Measurements from ENCODE around the gene HAO2.
"Not testable (repeated sequence)": the region's sequence is repeated elsewhere in the genome, so short reads cannot be mapped to it uniquely, and the experiment has no call there.

The HAO2 gene

DNA sequence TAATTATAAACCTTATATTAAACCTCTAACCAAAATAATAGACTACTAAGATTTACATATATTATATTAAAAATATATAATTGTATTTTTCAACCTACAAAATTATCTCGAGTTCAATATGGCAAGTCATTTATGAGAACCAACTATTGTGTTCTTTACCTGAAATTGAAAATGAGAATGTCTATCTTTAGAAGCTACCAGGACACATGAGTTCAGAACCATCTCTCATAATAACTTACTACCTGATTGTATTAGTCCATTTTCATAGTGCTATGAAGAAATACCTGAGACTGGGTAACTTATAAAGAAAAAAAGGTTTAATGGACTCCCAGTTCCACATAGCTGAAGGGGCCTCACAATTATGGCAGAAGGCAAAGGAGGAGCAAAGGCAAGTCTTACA is 6.8 kb downstream of the HAO2 start:
- no peak overlapping the region for H3K27ac ChIP-seq
- DNase-seq (ENCODE audit: low read depth, low spot score) = no peak

DNA sequence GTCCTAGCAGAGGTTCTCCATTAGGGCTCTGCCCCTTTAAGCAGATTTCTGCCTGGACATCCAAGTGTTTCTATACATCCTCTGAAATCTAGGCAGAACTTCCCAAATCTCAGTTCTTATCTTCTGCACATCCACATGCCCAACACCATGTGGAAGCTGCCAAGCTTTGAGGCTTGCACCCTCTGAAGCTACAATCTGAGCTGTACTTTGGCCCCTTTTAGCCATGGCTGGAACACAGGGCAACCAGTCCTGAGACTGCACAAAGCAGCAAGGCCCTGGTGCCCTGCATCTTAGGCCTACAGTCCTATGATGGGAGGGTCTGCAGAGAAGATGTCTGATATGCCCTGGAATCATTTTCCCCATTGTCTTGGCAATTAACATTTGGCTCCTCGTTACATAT is 8.0 kb downstream of the HAO2 start:
- H3K27ac ChIP-seq = no peak overlapping the region
- no peak for DNase-seq (ENCODE audit: low read depth, low spot score)

DNA sequence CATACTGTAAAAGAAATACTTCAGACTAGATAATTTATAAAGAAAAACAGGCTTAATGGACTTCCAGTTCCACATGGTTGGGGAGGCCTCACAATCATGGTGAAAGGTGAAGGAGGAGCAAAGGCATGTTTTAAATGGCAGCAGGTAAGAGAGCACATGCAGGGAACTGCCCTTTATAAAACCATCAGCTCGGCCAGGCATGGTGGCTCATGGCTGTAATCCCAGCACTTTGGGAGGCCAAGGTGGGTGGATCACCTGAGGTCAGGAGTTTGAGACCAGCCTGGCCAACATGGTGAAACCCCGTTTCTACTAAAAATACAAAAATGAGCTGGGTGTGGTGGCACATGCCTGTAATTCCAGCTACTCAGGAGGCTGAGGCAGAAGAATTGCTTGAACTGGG is 9.0 kb downstream of the HAO2 start:
- DNase-seq (ENCODE audit: low read depth, low spot score) = not testable (repeated sequence)

DNA sequence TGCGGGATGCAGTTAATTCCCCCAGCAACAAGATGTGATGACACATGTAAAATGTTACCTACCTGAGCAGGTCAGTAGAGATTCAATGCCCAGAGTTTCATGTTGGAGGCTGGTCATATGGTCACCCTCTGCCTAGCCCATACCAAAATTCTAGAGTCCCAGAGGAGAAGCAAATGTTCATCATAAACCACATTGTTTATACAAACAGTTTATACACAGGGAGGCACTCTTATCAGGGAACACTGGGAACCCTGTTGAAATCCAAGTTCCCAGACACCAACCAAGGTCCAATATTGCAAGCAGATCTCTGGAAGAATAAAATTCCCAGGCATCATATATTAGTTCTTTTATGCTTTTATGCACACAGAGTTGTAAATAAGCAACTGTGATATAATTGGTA is 10.5 kb downstream of the HAO2 start:
- H3K27ac ChIP-seq = no peak overlapping the region
- DNase-seq (ENCODE audit: low read depth, low spot score) = no peak

More for the DNA sequence above, 9.0 kb downstream of the HAO2 start:
- not testable (repeated sequence) for H3K27ac ChIP-seq

DNA sequence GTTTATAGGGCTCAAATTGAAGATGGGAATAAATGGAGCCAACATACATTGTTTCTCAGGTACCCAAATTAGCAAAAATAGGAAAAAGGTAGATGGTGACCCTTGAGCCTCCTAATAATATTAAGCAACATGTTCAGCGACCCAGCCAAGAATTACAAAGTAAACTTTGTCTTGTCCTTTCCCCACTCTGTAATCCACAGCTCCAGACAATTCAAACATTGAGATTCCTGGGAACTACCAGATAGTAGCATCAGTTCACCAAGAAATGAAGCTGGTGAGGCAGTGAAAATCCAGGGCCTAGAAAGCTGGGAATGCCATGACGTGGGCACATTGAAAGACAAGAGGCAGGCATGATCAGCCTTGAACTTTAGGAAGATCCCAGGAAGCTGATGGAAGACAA is 11.7 kb downstream of the HAO2 start:
- no peak overlapping the region for H3K27ac ChIP-seq
- DNase-seq (ENCODE audit: low read depth, low spot score) = no peak

DNA sequence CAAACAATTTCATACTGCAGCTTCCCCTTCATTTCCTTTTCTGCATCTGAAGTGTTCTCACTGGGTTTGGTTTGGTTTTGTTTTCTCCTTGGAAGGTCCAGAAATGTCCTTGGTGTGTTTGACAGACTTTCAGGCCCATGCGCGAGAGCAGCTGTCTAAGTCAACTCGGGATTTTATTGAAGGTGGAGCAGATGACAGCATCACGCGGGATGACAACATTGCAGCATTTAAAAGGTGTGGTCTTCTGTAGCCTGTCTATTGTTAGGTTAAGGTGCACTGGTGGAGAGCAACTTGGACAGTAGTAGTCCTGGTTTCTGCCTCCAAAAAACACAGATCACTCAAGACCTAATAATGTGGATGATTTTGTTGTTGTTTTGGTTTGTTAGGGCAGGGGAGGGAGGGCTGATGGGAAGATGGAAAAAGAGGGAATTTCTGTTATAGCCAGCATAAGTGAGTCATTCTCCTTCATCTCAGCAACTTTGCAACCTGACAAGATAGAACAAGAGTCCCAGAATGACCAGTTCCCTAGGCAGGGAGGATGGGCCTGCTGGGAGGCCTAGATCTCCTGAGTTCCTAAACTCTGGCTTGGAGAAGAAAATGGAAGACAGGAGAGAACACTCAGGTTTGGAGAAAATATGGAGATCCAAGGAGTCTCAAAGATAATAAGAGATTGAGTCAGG is 12.5 kb downstream of the HAO2 start:
- DNase-seq (ENCODE audit: low read depth, low spot score) = no peak

DNA sequence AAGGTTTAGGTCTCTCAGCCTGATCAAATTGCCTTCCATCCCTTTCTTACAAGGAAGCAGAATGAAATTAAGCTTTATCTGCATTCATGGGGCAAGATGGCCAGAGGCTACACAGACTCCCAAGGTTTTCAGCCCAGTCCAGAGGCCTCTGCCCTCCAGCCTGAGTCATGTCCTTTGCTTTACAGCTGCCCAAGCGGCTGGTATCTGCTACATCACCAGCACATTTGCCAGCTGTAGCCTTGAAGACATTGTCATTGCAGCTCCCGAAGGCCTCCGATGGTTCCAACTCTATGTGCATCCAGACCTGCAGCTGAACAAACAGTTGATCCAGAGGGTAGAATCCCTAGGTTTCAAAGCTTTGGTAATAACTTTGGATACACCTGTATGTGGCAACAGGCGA is 16.0 kb downstream of the HAO2 start:
- DNase-seq (ENCODE audit: low read depth, low spot score) = no peak

More for the DNA sequence above, 12.5 kb downstream of the HAO2 start:
- H3K27ac ChIP-seq = no peak overlapping the region

DNA sequence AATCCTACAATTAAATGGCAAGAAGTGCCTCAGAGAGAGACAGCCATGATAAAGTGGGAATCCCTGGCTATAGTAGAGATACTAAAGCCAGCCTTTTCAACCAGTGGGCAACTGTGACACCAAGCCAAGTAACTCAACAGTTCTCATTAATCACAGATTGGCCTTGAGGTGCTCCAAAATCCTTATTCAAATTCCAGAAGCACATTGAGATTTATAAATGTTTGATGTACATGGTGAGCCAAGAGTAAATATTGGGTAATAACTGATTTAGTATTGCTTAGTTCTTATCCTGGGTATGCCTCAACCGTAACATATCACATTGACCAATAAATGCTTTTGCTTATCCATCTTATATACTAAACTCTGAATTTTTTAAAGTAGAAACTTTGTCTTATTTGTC is 17.1 kb downstream of the HAO2 start:
- no peak for DNase-seq (ENCODE audit: low read depth, low spot score)
- no peak overlapping the region for H3K27ac ChIP-seq

More for the DNA sequence above, 16.0 kb downstream of the HAO2 start:
- no peak overlapping the region for H3K27ac ChIP-seq

DNA sequence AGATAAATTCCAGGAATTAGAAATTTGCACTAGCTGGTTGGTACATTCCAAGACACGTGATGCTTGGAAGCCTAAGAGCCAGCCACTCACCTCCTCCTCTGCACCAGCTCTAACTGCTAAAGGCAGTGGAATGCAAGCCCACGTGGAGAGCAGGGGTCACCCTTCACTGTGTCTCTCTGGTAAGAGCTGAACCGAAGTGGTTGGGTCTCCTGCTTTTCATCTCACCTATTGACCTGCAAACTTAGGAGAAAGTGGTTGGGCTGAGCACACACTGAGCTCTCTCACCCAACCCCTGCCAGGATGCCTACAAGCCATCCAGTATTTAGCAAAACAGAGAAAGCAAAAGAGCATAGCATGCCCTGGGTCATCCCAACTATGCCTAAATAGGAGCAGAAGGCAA is 19.3 kb downstream of the HAO2 start:
- H3K27ac ChIP-seq = no peak overlapping the region
- no peak for DNase-seq (ENCODE audit: low read depth, low spot score)

DNA sequence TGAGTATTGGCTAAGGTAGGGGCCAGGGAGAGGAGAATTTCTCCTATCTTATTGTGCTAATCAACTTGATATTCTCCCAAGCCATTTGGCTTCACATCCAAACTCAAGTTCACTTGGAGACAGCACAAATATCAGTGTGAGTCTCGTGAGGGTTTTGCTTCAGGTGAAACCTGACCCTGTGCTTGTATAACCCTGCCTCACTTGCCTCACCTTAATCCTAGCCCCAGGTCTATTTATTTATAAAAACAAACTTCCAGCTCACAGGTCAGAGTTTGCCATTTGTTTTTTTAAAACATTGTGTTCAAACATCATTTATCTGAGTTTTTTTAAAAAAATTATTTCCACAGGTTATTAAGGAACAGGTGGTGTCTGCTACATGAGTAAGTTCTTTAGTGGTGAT is 19.9 kb downstream of the HAO2 start:
- no peak for DNase-seq (ENCODE audit: low read depth, low spot score)
- no peak overlapping the region for H3K27ac ChIP-seq

DNA sequence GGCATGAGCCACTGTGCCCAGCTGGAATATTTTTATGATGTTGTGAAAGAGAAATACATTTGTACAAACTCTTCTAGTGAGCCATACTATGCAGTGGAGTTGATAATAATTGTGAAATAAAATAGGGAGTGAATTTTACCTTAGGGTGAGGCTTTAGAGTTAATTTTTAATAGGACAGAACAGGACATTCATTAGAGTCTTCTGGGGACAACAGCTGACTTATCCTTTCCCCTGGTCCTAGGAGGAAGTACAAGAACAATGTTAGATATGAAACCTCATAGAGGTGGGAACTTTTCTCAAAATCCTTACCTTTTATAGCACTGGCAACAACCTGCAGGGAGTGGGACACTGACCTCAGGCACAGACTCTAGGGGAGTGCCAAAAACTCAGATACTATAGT is 21.9 kb downstream of the HAO2 start:
- no peak overlapping the region for H3K27ac ChIP-seq
- no peak for DNase-seq (ENCODE audit: low read depth, low spot score)

DNA sequence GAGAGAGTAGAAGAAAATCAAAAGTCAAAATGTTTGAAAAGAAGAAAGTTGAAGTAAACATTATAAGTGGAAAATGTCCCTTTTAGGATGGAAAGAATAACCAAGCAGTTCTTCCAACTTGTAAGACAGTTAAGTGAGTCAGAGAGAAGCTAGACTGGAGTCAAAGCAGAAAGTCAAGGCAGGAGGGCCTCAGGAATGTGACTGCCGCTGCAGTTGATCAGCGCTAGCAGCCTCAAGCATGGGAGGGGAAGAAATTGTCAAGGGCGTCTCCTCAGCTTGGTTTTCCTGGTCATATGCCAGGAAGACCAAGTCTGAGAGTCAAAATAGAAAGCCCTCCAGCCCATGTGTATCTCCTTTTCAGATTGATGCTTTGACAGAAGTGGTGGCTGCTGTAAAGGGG is 23.2 kb downstream of the HAO2 start:
- no peak for DNase-seq (ENCODE audit: low read depth, low spot score)
- H3K27ac ChIP-seq = no peak overlapping the region

DNA sequence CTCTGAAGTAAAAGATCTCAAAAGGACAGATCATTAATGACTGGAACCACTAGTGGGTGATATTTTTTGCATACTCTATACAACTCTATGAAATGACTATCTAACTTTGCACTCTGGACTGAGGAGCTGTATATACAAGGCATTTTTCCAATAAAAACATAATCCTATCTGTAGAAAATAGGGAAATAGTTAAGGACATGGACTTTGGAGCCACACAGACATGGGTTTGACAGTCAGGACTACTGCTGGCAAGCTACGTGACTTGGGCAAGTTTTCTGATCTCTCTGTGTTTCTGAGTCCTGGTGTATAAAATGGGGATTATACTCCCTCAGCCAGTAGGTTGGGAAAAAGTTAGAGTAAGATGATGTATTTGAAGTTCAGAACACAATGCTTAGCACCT is 25.5 kb downstream of the HAO2 start:
- DNase-seq (ENCODE audit: low read depth, low spot score) = no peak

DNA sequence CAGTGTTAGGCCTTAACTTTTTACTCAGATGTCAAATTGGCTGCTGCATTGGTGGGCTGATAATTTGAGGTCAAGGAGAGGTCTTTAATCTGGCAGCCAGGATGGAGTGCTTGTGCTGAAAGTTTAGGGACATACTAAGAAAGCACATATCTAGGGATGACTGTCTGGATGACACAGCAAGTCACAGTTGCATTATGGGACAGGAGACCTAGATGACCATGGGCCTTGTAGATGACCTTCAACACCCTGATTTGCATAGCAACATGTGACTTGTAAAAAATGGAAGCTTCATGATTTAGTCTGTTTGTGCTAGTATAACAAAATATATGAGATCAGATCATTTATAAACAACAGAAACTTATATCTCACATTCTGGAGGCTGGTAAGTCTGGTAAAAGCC is 28.4 kb downstream of the HAO2 start:
- no peak overlapping the region for H3K27ac ChIP-seq
- no peak for DNase-seq (ENCODE audit: low read depth, low spot score)

More for the DNA sequence above, 25.5 kb downstream of the HAO2 start:
- H3K27ac ChIP-seq = no peak overlapping the region

DNA sequence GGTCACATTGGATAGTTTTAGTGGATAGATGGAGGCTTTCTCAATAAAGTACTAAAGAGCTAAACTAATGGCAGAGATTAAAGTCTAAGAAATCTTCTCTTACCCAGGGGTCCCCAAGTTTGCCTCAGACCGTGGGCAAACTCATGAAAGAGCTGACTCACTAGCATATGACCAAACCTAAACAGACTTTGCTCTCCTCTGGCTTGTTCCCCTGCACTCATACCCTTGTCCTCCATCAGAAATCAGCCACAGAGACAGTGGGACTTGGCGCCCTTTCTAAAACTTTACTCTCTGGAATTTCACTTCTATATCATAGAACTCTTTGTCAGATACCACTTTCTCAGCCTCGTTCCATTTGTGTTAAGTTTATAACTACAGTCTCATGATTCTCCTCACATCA is 29.4 kb downstream of the HAO2 start:
- H3K27ac ChIP-seq = no peak overlapping the region
- DNase-seq (ENCODE audit: low read depth, low spot score) = no peak

DNA sequence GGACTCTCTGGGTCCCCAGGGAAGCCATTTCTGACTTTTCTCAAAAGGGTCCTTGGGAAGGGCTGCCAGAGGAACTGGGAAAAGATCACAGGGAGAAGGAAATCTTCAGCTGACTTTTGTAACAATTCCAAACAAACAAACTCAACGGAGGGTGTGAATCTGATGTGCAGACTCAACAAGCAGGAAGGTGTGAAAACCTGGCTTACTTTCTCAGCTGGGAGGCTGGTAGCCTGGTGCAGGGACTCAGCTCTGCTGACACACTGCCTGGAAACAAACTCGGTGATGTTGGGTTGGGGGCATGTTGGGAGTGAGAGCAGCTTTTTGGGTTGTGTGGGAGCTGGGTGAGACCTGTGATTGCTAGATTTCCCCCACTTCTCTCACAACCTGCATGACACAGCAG is 36.2 kb downstream of the HAO2 start:
- H3K27ac ChIP-seq = no peak overlapping the region
- no peak for DNase-seq (ENCODE audit: low read depth, low spot score)

DNA sequence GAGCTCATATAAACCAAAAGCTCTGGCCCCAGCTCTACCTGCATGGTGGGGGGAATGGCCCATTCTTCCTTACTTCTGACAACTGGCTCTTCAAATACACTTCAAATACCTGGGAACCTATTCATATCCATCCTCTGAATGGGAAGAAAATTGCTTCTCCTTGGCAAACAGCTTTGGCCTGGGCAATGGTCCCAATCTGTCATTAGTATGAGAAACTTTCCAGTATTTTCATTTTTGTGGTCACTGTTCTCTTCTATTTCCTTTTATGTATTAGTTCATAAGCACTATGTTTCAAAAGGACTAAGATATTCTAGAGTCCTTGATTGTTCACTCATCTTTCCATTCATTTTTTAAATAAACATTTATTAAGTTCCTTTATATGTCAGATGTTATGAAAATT is 41.1 kb downstream of the HAO2 start:
- H3K27ac ChIP-seq = no peak overlapping the region
- DNase-seq (ENCODE audit: low read depth, low spot score) = no peak

DNA sequence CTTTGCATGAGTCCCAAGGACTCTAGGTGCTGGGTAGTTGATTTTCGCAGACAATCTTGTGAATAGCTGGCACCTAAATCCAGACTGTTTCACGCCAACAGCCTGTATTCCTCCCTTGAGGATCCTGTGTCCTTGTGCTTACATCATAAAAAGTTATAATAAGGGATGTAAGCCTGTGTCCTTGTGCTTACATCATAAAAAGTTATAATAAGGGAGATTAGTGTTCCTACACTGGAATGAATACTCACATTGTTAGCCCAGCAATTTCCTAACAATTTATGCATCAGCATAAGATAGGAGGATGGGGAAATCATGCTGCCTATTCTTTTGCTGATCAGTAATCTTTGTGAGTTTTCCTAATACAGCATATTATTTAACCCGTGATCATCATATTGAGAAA is 42.4 kb downstream of the HAO2 start:
- DNase-seq (ENCODE audit: low read depth, low spot score) = no peak
- no peak overlapping the region for H3K27ac ChIP-seq

DNA sequence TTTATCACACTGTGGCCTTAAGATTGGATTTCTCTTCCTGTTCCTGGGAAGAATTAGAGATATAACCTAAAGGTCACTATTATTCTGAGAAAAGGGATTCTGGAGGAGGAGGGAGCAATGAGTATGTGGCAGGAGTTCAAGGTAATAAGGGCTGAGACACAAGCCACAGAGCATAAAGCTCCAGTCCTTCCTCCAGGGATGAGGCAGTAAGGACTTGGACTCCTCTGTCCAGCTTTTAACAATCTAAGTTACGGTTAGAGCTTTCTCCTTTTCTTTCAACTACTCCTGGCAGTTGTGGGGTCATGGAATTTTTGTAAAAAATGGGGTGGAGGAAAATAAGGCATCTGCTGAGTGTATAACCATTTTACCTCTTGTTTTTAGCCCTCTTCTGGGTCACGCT is 46.4 kb downstream of the HAO2 start, which contains the start of gene HSD3B2:
TSS of gene HSD3B2 (plus strand) at position 201 of the 400 bp plus-strand sequence. CDS start 270 bp downstream, outside the sequence.
- no peak for DNase-seq (ENCODE audit: low read depth, low spot score)
- H3K27ac ChIP-seq = no peak within 1 kb of the TSS

DNA sequence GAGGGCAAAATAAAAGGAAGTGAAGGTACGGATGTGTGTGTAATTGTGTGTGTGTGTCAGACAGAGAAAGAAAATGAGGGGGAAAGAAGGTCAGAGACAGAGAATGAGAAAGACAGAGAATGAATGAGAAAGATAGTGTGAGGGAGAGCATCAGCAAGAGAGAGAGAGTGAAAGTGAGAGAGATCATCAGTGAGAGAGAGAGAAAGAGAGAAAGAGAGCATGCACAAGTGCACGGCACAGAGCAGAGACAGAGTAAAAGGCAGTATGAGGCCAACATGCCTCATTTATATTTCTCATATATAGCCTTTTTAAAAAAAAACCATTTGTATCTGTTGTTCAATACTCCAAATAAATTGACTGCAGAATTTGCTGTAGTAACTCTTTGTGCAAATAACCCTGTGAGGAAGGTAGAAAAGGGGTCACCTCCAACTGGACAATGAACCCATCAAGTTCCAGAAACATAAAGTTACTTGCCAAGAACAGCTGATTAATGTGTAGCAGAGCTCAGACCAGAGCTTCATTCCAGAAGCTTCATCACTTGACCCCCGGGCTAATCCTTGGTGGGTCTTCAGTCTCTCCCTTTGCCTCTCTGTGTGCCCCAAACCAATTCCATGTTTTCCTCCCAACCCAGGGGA is 47.5 kb downstream of the HAO2 start:
- no peak for DNase-seq (ENCODE audit: low read depth, low spot score)

DNA sequence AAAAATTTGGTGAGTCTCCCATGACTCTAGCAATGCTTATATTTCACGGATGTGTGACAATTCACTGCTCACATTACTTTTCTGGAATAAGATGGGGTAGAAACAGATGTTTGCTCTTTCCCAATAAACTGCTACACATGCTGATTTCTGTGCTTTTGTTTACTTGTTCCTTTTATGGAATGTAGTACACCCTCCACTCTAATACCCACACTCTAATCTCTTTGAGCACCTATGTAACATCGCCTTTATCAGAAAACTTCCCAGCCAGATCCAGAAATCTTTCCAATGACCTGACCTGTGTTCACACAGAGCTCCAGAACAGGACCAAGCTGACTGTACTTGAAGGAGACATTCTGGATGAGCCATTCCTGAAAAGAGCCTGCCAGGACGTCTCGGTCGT is 50.5 kb downstream of the HAO2 start:
- no peak for DNase-seq (ENCODE audit: low read depth, low spot score)
- H3K27ac ChIP-seq = no peak overlapping the region

More for the DNA sequence above, 47.5 kb downstream of the HAO2 start:
- no peak overlapping the region for H3K27ac ChIP-seq

DNA sequence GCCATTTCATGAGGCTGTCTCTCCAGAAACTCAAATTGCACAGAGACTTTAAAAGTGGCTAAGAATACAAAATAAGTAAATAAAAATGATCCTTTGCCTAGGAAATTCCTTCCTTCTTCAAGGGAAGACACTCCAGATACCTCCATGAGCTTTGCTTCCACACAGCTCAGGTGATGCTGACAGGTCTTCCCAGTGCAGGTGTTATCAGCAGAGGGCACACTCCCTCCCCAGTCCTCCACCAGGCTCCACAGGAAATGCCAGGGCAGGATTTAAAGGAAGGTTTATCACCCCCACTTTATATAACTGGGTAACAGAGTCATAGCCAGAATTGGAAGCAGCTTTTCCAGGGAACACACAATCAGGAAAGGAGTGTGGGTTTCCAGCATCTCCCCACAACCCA is 52.1 kb downstream of the HAO2 start:
- no peak for DNase-seq (ENCODE audit: low read depth, low spot score)
- H3K27ac ChIP-seq = no peak overlapping the region
